GM19467 (cell line): Measurements from ENCODE around the gene HFM1.
"Not testable (repeated sequence)": the region's sequence is repeated elsewhere in the genome, so short reads cannot be mapped to it uniquely, and the experiment has no call there.

Source experiments
- ATAC-seq: cut with Tn5 transposase; IDR thresholded peaks from one replicate; pipeline ENCODE4 v1.9.1; 2021; ENCODE audit warnings: mild to moderate bottlenecking, moderate library complexity; ENCODE audit not compliant: unreplicated experiment

The HFM1 gene

GRCh38 chr1:91372230-91372629 is 32.4 kb downstream of the HFM1 start:
- not testable (repeated sequence) for ATAC-seq

GRCh38 chr1:91349524-91349923 is 55.1 kb downstream of the HFM1 start:
- ATAC-seq = no peak

GRCh38 chr1:91346824-91347223 is 57.8 kb downstream of the HFM1 start:
- no peak for ATAC-seq

DNA sequence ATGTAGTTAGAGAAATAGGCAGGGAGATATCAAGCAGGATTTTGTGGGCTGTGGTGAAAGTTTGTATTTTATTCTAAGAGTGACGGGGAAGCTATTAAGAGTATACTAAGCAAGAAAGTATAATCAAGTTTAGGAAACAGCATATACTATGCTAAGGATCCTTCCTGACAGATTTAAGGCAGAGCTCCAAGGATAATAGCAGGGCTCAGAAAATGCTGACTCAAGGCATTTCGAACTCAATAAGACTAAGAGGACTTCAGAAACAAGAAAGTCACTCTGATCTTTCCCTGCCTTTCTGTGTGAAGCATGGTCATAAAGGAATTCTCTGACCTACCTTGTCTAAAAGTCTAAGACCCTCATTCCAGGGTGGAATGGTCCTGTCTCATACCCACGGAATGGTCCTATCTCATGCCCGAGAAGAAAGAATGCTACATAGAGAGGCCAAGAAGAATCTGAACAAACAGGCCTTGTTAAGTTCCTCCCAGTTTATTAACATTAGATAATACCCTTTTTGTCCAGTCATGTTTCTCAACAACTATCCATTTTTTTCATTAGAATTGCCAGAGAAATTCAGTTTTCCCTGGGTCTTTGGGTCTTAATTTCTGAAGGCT is 59.1 kb downstream of the HFM1 start:
- ATAC-seq = no peak

- ATAC-seq = no peak
Measured at GRCh38 chr1:91338501-91338900, 66.1 kb downstream of the HFM1 start.

DNA sequence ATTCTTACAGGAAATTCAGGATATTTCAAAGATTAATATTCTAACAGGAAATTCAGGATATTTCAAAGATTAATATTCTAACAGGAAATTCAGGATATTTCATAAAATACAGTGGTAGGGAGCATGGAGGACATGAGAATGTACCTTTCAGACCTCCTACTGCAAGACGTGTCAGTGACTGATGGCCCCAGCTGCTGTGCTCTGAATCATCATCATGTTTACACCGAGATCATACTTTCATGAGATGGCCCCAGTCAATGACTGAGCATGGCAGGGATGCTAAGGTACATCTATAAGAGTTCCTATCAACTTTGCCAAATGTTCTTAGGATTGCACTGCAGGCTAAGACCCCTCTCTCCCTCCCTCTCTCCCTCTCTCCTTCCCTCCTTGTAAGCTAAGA is 69.0 kb downstream of the HFM1 start:
- ATAC-seq = no peak

DNA sequence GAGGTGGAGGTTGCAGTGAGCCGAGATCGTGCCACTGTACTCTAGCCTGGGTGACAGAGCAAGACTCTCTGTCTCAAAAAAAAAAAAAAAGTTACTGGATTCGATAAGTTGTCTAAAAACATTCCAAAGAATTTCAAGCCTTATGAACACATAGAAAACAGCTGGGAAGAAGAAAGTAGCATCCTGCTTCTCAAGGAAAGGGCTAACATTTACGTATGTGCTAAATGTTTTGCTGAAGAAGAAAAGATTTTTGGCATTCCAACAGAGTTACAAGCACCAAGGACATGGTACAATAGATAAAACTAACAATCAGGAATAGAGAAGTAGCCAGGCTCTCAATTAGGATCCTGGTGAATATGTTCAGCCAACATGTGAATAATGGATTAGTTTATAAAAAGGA is 69.8 kb downstream of the HFM1 start:
- ATAC-seq = no peak

DNA sequence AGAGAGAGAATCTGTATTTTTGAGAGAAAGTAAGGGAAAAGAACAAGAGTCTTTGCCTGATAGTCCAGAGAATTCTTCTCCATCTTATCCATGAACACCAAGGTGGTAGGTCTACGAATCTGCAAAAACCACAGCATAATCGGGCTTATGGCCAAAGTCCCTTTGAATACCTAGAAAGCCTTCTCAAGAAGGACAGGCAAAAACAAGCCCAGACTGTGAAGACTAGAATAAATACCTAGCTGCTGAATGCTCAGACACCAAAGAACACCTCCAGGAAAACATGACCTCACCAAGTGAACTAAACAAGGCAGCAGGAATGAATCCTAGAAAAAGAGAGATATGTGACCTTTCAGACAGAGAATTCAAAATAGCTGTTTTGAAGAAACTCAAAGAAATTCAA is 79.2 kb downstream of the HFM1 start:
- ATAC-seq = no peak

- ATAC-seq = no peak
Measured at GRCh38 chr1:91314643-91315042, 90.0 kb downstream of the HFM1 start.

DNA sequence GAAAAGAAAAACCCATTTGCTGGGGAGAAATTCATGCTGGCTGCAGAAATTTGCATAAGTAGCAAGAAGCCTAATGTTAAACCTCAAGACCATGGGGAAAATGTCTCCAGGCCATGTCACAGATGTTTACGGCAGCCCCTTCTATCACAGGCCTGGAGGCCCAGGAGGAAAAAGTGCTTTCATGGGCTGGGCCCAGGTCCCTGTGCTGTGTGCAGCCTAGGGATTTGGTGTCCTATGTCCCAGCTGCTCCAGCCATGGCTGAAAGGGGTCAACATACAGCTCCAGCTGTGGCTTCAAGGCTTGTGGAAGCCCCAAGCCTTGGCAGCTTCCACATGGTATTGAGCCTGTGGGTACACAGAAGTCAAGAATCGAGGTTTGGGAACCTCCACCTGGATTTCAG is 93.0 kb downstream of the HFM1 start:
- ATAC-seq = no peak

GRCh38 chr1:91308544-91308943 is 96.1 kb downstream of the HFM1 start:
- no peak for ATAC-seq

GRCh38 chr1:91307784-91308409 is 96.7 kb downstream of the HFM1 start:
- no peak for ATAC-seq

- no peak for ATAC-seq
Measured at GRCh38 chr1:91303165-91303564, 101.5 kb downstream of the HFM1 start.

GRCh38 chr1:91288843-91289553 is 115.6 kb downstream of the HFM1 start:
- not testable (repeated sequence) for ATAC-seq

DNA sequence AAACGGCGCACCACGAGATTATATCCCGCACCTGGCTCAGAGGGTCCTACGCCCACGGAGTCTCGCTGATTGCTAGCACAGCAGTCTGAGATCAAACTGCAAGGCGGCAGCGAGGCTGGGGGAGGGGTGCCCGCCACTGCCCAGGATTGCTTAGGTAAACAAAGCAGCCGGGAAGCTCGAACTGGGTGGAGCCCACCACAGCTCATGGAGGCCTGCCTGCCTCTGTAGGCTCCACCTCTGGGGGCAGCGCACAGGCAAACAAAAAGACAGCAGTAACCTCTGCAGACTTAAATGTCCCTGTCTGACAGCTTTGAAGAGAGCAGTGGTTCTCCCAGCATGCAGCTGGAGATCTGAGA is 117.7 kb downstream of the HFM1 start:
- ATAC-seq = not testable (repeated sequence)

DNA sequence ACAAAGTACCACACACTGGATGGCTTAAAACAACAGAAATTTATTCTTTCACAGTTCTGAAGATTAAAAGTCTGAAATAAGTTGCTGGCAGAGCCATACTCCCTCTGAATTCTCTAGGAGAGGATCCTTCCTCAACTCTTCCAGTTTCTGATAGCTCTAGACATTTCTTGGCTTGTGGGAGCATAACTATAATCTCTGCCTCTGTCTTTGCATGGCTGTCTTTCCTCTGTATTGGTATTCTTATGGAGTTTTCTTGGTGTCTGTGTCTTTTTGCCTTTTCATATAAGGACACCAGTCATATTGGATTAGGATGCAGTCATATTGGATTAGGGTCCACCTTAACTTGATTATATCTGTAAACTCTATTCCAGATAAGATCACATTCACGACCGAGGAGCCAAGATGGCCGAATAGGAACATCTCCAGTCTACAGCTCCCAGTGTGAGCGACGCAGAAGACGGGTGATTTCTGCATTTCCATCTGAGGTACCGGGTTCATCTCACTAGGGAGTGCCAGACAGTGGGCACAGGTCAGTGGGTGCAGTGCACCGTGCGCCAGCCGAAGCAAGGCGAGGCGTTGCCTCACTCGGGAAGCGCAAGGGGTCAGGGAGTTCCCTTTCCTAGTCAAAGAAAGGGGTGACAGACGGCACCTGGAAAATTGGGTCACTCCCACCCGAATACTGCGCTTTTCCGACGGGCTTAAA is 118.2 kb downstream of the HFM1 start:
- ATAC-seq = not testable (repeated sequence)

- no peak for ATAC-seq
Measured at GRCh38 chr1:91283421-91283726, 121.3 kb downstream of the HFM1 start.

- ATAC-seq = no peak
Measured at GRCh38 chr1:91282695-91283420, 121.8 kb downstream of the HFM1 start.

GRCh38 chr1:91281782-91282181 is 122.9 kb downstream of the HFM1 start:
- ATAC-seq = no peak

- ATAC-seq = no peak
Measured at GRCh38 chr1:91278754-91279153, 125.9 kb downstream of the HFM1 start.

- ATAC-seq = no peak
Measured at GRCh38 chr1:91273875-91274274, 130.8 kb downstream of the HFM1 start.
